Gastroesophageal sphincter (tissue), 4 donors: ENCODE measurements around the gene BCL2L2. TPM values are rescaled to one million over a fixed set of nuclear protein-coding genes. Genes with fewer than 3 reads are reported as not detected.

Experiments
- ATAC-seq: fragments of 150-250 bp; one replicate; pipeline ENCODE4 v1.9.1; 2016; ENCODE audit warnings: mild to moderate bottlenecking, moderate library complexity
- H3K27ac ChIP-seq, 4 donors: fragments of 200-600 bp; sonication (generic) in 3 of 4; 1 replicate in 3 of 4; 2 replicates in 1 of 4; pipeline ENCODE4 v1.5.1; 2016 to 2019
- H3K27me3 ChIP-seq: fragments of 200-600 bp; sonication (generic); one replicate; pipeline ENCODE4 v1.5.1; 2019
- H3K36me3 ChIP-seq, 2 donors: fragments of 200-600 bp; sonication (generic); one replicate each; pipeline ENCODE4 v1.5.1; 2019; ENCODE audit warnings: control low read depth in 1 of 2
- H3K4me1 ChIP-seq, 3 donors: fragments of 200-600 bp; sonication (generic); 1 replicate in 2 of 3; 2 replicates in 1 of 3; pipeline ENCODE4 v1.5.1; 2016 to 2019; ENCODE audit warnings: control low read depth in 2 of 3
- H3K4me3 ChIP-seq, 2 donors: fragments of 200-600 bp; sonication (generic); one replicate each; pipeline ENCODE4 v1.5.1; 2019; ENCODE audit warnings: mild to moderate bottlenecking in 1 of 2, moderate library complexity in 1 of 2
- H3K9me3 ChIP-seq, 3 donors: fragments of 200-600 bp; sonication (generic); one replicate each; pipeline ENCODE4 v1.5.1; 2017 to 2019; ENCODE audit warnings: control low read depth in 2 of 3
- CTCF ChIP-seq, 4 experiments: fragments of 200-600 bp in 2 of 4; fragments of 450-650 bp in 2 of 4; sonication (generic) in 1 of 4; IDR thresholded peaks; one replicate each; pipeline ENCODE4 v1.5.1; 2017 to 2019; ENCODE audit warnings: antibody characterized with exemption in 4 of 4, mild to moderate bottlenecking in 2 of 4, moderate library complexity in 2 of 4
- EP300 ChIP-seq: sonication (generic); formaldehyde crosslinking; IDR thresholded peaks from one replicate; pipeline ENCODE4 v1.6.1; 2017; ENCODE audit warnings: antibody characterized with exemption, mild to moderate bottlenecking
- POLR2A ChIP-seq, 2 donors: fragments of 450-650 bp; IDR thresholded peaks; one replicate each; pipeline ENCODE4 v1.6.1; 2017; ENCODE audit warnings: antibody characterized with exemption in 2 of 2, mild to moderate bottlenecking in 2 of 2, moderate library complexity in 1 of 2
- POLR2AphosphoS5 ChIP-seq: sonication (generic); formaldehyde crosslinking; IDR thresholded peaks from one replicate; pipeline ENCODE4 v1.6.1; 2017; ENCODE audit warnings: antibody characterized with exemption
- WGBS, 2 donors: methylation state at CpG; one replicate each; pipeline ENCODE4 v1.1.5; 2018; ENCODE audit warnings: low coverage in 1 of 2; 5-methylcytosine and 5-hydroxymethylcytosine counted together
- total RNA-seq, 4 donors: library from RNA; depleted of rRNA; stranded (reverse); fragments of >200 nt; gene quantifications; one replicate each; pipeline ENCODE4 v1.1.0, GENCODE V29; 2016

The BCL2L2 gene
- total RNA-seq, 4 donors from 2014 or later = 99.1 to 157 (median 117) TPM

GRCh38 chr14:23302290-23303225 is 4.1 kb upstream of the BCL2L2 start, which contains the start of gene PPP1R3E:
Gene PPP1R3E (minus strand): TSS chr14:23302859. CDS start chr14:23302576, 283 bp downstream.
- 11 to 22% methylated on average over 7 to 13 of the region's 81 CpGs for WGBS, 2 donors
- TF ChIP-seq POLR2AphosphoS5 (peak; percentile 19), CTCF (IDR thresholded peaks at IDR 0.05) (no peak)
- H3K27ac ChIP-seq = peak within 1 kb of the TSS; percentile 86 to 99 (median 98)
- H3K9me3 ChIP-seq = no peaks in the 10 kb centered on the region
- peak; percentile 35 for ATAC-seq
- no peaks in the 10 kb centered on the region for H3K27me3 ChIP-seq
- H3K4me1 ChIP-seq = peaks cover 5 to 59% (median 16%) of the 10 kb centered on the region in 3 donors
- peak within 1 kb of the TSS; percentile 41 to 81 for H3K4me3 ChIP-seq
- H3K36me3 ChIP-seq = peaks cover 0 to 17% of the 10 kb centered on the region in 2 donors

- H3K27me3 ChIP-seq = no peaks in the 10 kb centered on the region
- H3K36me3 ChIP-seq = peaks cover 0 to 46% of the 10 kb centered on the region in 2 donors
- H3K4me3 ChIP-seq = peak overlapping the region; percentile 51 to 81
- ATAC-seq = no peak
- H3K27ac ChIP-seq = peak overlapping the region; percentile 57 to 95 (median 90)
- no peaks in the 10 kb centered on the region for H3K9me3 ChIP-seq
- peaks cover 0 to 67% (median 24%) of the 10 kb centered on the region in 3 donors for H3K4me1 ChIP-seq
- no peak for TF ChIP-seq POLR2AphosphoS5
- TF ChIP-seq EP300 = no peak
- TF ChIP-seq POLR2A (IDR thresholded peaks at IDR 0.05) = no peak
- no peak for TF ChIP-seq CTCF (IDR thresholded peaks at IDR 0.05)
- WGBS, 2 donors = 0 to 5% methylated on average over 3 to 5 of the region's 5 CpGs
Observed at GRCh38 chr14:23307146-23307530, 505 bp downstream of the BCL2L2 start.

- peak overlapping the region in 1 of 2 donors; percentile 81 for H3K4me3 ChIP-seq
Observed at GRCh38 chr14:23307687-23308644, 1.3 kb downstream of the BCL2L2 start.

More at GRCh38 chr14:23307687-23308644, 1.3 kb downstream of the BCL2L2 start:
- no peaks in the 10 kb centered on the region for H3K9me3 ChIP-seq
- no peak for TF ChIP-seq POLR2A (IDR thresholded peaks at IDR 0.05)
- TF ChIP-seq CTCF (IDR thresholded peaks at IDR 0.05) = no peak
- TF ChIP-seq EP300 = no peak
- no peak for TF ChIP-seq POLR2AphosphoS5
- ATAC-seq = no peak
- peak overlapping the region in 3 of 4 donors; percentile 90 to 95 (median 90) for H3K27ac ChIP-seq
- peaks cover 0 to 62% (median 24%) of the 10 kb centered on the region in 3 donors for H3K4me1 ChIP-seq
- H3K27me3 ChIP-seq = no peaks in the 10 kb centered on the region
- whole genome bisulfite sequencing, 2 donors = 75% methylated on average over 12 of the region's 22 CpGs; no CpG with 5 or more reads in 1 of the 2 donors
- H3K36me3 ChIP-seq = peaks cover 0 to 52% of the 10 kb centered on the region in 2 donors
